NOMO-1 (cell line): ENCODE measurements around the gene ASIP.
A peak's percentile ranks its signal among the peaks of the same experiment; 100 is the strongest.

Experiments used
- DNase-seq, 2 experiments: peaks; one replicate each; lab custom pipeline; 2025; ENCODE audit not compliant: unreplicated experiment in 2 of 2; lab: John Stamatoyannopoulos, UW

ASIP gene

DNA sequence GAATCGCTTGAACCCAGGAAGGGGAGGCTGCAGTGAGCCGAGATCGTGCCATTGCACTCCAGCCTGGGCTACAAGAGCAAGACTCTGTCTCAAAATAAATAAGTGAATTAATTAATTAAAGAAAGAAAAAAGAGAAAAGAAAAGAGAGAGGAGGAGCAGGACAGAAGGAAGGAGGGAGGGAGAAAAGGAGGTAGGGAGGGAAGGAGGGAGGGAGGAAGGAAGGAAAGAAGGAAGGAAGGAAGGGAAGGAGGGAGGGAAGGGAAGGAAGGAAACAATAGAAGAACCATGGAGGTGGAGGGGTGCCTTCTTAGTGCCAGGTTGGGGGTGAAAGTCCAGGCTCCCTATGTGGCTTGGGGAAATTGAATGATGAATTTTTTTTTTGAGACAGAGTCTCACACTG lies 68.5 kb downstream of the ASIP start:
- DNase-seq = no peak

DNA sequence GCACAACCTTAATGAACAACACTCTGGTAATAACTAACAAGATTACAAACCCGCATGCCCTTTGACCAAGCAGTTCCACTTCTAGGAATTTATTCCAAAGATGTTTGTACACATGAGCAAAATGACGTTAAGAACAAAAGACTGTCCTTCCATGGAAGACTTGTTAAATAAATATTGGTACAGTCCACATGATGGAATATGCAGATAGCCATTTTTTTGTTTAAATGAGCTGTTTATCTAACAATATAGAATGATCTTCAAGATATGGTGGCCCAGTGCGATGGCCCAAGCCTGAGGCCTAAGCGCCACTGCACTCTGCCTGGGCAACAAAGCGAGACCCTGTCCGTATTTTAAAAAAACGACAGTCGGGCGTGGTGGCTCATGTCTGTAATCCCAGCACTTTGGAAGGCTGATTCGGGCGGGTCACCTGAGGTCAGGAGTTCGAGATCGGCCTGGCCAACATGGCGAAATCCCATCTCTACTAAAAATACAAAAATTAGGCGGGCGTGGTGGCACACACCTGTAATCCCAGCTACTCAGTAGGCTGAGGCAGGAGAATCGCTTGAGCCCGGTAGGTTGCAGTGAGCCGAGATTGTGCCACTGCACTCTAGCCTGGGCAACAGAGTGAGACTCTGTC lies 69.4 kb downstream of the ASIP start:
- DNase-seq = no peak

DNA sequence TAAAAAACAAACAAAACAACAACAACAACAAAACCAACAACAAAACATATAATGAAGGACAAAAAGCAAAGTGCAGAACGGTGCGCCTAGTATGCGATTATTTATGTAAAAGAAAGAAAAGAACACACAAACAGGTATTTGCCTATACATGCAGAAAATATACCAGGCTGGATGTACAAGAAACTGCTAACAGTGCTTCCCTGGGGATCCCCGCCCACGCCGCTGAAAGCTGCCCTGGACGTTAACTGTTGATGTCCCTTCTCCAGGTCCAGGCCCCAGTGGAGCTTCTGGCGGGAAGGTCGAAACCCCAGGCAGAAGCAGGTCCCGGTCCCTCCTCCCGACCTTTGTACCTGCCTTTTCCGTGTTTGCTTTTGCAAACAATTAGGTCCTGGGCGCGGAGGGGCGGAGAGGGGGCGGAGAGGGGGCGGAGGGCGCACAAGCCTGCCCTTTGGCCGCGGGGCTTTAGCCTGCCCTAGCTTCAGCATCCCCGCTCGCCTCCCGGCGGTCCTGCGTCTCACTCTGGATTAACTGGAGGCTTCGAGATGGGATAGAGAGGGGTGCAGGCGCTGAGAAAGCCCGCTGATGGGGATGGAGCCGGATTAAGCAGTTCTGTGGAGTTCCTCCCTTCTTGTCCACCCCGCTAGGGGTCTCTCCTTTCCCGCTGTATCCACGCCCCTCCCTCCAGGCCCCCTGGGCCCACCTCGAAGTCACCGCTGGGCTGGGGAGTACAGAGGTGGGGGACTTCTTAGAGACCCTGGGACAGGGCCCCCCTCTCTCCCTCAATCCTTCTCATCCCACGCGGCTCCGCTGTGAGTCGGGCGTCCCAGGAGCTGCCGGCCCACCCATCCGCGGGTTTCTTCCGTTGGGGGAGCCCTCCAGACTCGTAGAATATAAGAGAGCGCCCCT lies 70.1 kb downstream of the ASIP start:
- no peak for DNase-seq

DNA sequence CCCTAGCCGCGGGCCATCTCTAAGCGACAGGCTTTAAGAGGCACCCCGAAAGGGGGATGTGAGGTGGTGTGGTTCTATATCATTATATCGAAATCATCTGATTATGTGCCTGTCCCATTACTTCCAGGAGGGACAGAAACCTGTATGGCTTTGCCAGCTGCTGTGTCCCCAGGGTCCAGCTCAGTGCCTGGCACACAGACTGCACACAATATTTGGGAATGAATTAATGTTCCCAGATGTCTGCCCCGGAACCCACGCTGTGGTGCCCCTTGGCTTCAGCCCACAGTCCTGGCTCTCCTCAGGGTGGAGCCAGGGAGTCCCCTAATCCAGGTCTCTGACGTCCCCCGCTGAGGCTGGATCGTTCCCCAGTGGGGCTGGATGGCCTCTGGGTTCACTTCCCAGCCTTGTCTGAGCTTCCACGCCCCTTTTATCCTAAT lies 70.8 kb downstream of the ASIP start:
- DNase-seq = no peak

DNA sequence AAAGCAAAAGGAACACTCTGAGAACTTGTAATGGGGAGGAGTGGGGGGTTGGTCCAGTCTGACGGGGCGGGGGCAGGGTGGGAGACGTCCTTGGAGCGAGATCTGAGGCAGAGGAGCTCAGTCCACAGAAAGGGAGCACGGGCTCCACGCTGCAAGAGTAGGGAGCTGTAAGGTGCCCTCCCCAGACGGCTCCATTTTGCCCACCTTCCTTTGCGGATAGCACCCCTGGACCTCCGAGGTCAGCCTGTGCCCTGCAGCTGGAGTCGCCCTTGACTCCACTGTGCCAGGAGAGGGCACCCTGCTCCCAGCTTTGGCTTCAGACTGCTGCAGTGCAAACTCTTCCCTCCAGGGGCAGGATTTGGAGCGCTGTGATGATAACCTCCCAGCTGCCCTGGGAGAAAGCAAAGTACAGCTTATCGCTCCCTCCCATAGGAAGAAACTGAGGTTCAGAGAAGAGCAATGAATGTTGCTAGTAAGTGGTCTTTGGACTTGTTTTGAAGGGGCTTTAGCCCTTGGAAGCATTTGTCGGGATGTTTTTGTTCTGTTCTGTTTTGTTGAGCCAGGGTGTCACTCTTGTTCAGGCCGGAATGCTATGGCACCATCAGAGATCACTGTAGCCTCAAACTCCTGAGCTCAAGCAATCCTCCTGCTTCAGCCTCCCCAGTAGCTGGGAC lies 71.5 kb downstream of the ASIP start:
- peak; percentile 70 to 82 for DNase-seq

DNA sequence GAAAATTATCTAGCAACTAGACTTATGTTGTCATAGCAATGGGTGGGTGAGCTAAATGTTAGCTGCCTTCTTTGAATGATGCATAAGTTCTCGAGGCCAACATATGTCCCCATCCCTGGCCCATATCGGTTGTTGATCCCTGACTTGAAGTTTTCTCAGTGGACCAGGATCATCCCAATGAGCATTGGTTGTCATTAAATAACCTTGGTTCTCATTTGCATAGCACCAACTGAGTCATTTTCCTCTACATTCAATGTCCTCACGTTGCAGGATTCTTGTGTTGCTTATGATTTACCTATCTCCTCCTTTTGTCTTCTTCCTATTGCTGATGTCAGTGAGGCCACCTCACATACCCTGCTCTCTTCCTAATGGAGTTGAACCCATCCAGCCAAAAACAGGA lies 74.0 kb downstream of the ASIP start:
- DNase-seq = no peak

DNA sequence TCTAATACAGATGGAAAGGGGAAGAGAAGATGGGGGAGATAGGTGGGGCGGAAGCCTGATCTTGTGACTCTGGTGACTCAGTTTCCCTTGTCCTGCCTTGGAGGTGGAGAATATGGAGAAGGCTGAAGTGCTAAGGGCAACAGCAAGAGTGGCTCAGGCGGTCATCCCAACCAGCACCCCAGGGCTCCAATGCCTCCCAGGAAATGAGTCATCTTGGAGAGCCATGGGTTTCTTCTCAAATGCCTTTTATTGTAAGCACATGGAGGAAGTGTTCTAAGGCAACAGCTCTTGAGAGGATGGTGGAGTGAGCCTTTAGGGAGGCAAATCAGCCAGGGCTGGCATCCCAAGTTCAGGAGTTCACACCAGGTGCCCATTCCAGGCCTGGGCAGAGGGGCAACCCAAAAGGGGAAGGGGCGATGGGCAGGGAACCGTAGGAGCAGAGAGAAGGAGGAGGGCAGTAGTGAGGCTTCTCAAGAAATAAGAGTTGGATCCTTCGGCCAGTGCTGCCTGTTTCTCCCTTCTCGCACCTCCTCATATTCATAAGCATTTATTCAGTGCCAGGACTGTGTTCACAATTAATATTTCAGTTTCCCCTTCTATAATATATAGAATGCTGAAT lies 75.1 kb downstream of the ASIP start:
- DNase-seq = no peak
